PC-9 (cell line): ENCODE results near the gene NDRG2.

ENCODE experiments used
- CTCF ChIP-seq: fragments of 200-600 bp; sonication (generic); conservative IDR thresholded peaks from 2 replicates; pipeline ENCODE4 v1.6.1; 2017; ENCODE audit warnings: mixed run types, antibody characterized with exemption, mild to moderate bottlenecking, moderate library complexity
- EZH2 ChIP-seq: fragments of 200-600 bp; sonication (generic); IDR thresholded peaks from 2 replicates; pipeline ENCODE4 v1.8.0; 2017; ENCODE audit warnings: antibody characterized with exemption, low read depth

- TF ChIP-seq CTCF (no peak), EZH2 (no peak)
Measured at GRCh38 chr14:21053184-21054122, 28.6 kb upstream of the NDRG2 start.
